HG03565 (cell line): ENCODE data around the gene USP28.
"Not testable (repeated sequence)": the region's sequence is repeated elsewhere in the genome, so short reads cannot be mapped to it uniquely, and the experiment has no call there.

Source experiments
- ATAC-seq: cut with Tn5 transposase; IDR thresholded peaks from one replicate; pipeline ENCODE4 v1.9.1; 2021; ENCODE audit warnings: mild to moderate bottlenecking, moderate library complexity; ENCODE audit not compliant: unreplicated experiment

Gene USP28

GRCh38 chr11:113838005-113838404 is 37.4 kb downstream of the USP28 start:
- ATAC-seq = no peak

GRCh38 chr11:113835306-113835705 is 40.1 kb downstream of the USP28 start:
- ATAC-seq = no peak

- no peak for ATAC-seq
Observed at GRCh38 chr11:113833151-113833550, 42.2 kb downstream of the USP28 start.

- peak; percentile 98 for ATAC-seq
Observed at GRCh38 chr11:113831314-113831713, 44.1 kb downstream of the USP28 start.

GRCh38 chr11:113829751-113830150 is 45.6 kb downstream of the USP28 start:
- no peak for ATAC-seq

- ATAC-seq = no peak
Observed at GRCh38 chr11:113828191-113828590, 47.2 kb downstream of the USP28 start.

GRCh38 chr11:113827477-113827876 is 47.9 kb downstream of the USP28 start:
- ATAC-seq = no peak

- ATAC-seq = no peak
Observed at GRCh38 chr11:113818426-113818825, 56.9 kb downstream of the USP28 start.

- no peak for ATAC-seq
Observed at GRCh38 chr11:113817626-113818025, 57.7 kb downstream of the USP28 start.

GRCh38 chr11:113817162-113817561 is 58.2 kb downstream of the USP28 start:
- no peak for ATAC-seq

- no peak for ATAC-seq
Observed at GRCh38 chr11:113814181-113814580, 61.2 kb downstream of the USP28 start.

GRCh38 chr11:113808931-113809330 is 66.4 kb downstream of the USP28 start:
- ATAC-seq = no peak

GRCh38 chr11:113806406-113806805 is 69.0 kb downstream of the USP28 start:
- no peak for ATAC-seq

- ATAC-seq = no peak
Observed at GRCh38 chr11:113805640-113806039, 69.7 kb downstream of the USP28 start.

GRCh38 chr11:113802621-113803020 is 72.8 kb downstream of the USP28 start:
- no peak for ATAC-seq

GRCh38 chr11:113796663-113797259 is 78.6 kb downstream of the USP28 start:
- no peak for ATAC-seq

GRCh38 chr11:113789675-113790320 is 85.6 kb downstream of the USP28 start:
- no peak for ATAC-seq

GRCh38 chr11:113789016-113789415 is 86.4 kb downstream of the USP28 start:
- not testable (repeated sequence) for ATAC-seq

- no peak for ATAC-seq
Observed at GRCh38 chr11:113782134-113782533, 93.2 kb downstream of the USP28 start.

GRCh38 chr11:113781682-113782081 is 93.7 kb downstream of the USP28 start:
- no peak for ATAC-seq

GRCh38 chr11:113779496-113779895 is 95.9 kb downstream of the USP28 start, which contains the start of gene CLDN25:
Gene CLDN25 (plus strand): TSS chr11:113779796. CDS start chr11:113779796, 0 bp downstream.
- ATAC-seq = no peak

- ATAC-seq = no peak
Observed at GRCh38 chr11:113778111-113778910, 97.1 kb downstream of the USP28 start.
